GDM1 (cell line): ENCODE results near the gene APEX1.
"Not testable (repeated sequence)": the region's sequence is repeated elsewhere in the genome, so short reads cannot be mapped to it uniquely, and the experiment has no call there.

ENCODE experiments used
- DNase-seq: peaks from one replicate; lab custom pipeline; 2025; lab: John Stamatoyannopoulos, UW

APEX1 gene

GRCh38 chr14:20435582-20436362 lies 19.3 kb upstream of the APEX1 start, which contains the start of gene KLHL33:
TSS of gene KLHL33 (minus strand) at chr14:20436166. CDS start at chr14:20435811, 355 bp downstream.
- no peak for DNase-seq

- no peak for DNase-seq
Observed at GRCh38 chr14:20436363-20436755, 18.7 kb upstream of the APEX1 start.

GRCh38 chr14:20438664-20439063 lies 16.4 kb upstream of the APEX1 start:
- no peak for DNase-seq

GRCh38 chr14:20440465-20440864 lies 14.6 kb upstream of the APEX1 start:
- DNase-seq, result no peak

- peak; percentile 61 for DNase-seq
Observed at GRCh38 chr14:20440882-20441281, 14.1 kb upstream of the APEX1 start.

- DNase-seq, result peak; percentile 73
Observed at GRCh38 chr14:20441461-20441860, 13.6 kb upstream of the APEX1 start.

- DNase-seq, result not testable (repeated sequence)
Observed at GRCh38 chr14:20443650-20444049, 11.4 kb upstream of the APEX1 start.

GRCh38 chr14:20446889-20447288 lies 8.1 kb upstream of the APEX1 start:
- DNase-seq, result no peak

- DNase-seq, result not testable (repeated sequence)
Observed at GRCh38 chr14:20452831-20453230, 2.2 kb upstream of the APEX1 start.

GRCh38 chr14:20455355-20456300 lies 602 bp downstream of the APEX1 start:
- DNase-seq, result no peak

- DNase-seq, result no peak
Observed at GRCh38 chr14:20456971-20457370, 1.9 kb downstream of the APEX1 start.

- no peak for DNase-seq
Observed at GRCh38 chr14:20458031-20458789, 3.2 kb downstream of the APEX1 start.

GRCh38 chr14:20460458-20461224 lies 5.6 kb downstream of the APEX1 start:
- DNase-seq, result no peak

GRCh38 chr14:20461225-20462141 lies 6.5 kb downstream of the APEX1 start, which contains the start of gene PIP4P1:
TSS of gene PIP4P1 (minus strand) at chr14:20461434. CDS start at chr14:20461325, 109 bp downstream.
- peak; percentile 100 for DNase-seq

- no peak for DNase-seq
Observed at GRCh38 chr14:20468764-20469241, 13.8 kb downstream of the APEX1 start.

- DNase-seq, result peak; percentile 83
Observed at GRCh38 chr14:20469242-20469889, 14.3 kb downstream of the APEX1 start, which contains the start of gene PNP. TSS of gene PNP (plus strand) at chr14:20469406. CDS start at chr14:20469525, 119 bp downstream.

- DNase-seq, result peak; percentile 66
Observed at GRCh38 chr14:20469890-20470602, 15.0 kb downstream of the APEX1 start.

- DNase-seq, result no peak
Observed at GRCh38 chr14:20470603-20470901, 15.5 kb downstream of the APEX1 start.
